ENCODE measurements around the gene IFNA6. TPM values are rescaled to one million over a fixed set of nuclear protein-coding genes. Genes with fewer than 3 reads are reported as not detected.

IFNA6 gene
- total RNA-seq, 1 donor from 2014 or later = not detected

DNA sequence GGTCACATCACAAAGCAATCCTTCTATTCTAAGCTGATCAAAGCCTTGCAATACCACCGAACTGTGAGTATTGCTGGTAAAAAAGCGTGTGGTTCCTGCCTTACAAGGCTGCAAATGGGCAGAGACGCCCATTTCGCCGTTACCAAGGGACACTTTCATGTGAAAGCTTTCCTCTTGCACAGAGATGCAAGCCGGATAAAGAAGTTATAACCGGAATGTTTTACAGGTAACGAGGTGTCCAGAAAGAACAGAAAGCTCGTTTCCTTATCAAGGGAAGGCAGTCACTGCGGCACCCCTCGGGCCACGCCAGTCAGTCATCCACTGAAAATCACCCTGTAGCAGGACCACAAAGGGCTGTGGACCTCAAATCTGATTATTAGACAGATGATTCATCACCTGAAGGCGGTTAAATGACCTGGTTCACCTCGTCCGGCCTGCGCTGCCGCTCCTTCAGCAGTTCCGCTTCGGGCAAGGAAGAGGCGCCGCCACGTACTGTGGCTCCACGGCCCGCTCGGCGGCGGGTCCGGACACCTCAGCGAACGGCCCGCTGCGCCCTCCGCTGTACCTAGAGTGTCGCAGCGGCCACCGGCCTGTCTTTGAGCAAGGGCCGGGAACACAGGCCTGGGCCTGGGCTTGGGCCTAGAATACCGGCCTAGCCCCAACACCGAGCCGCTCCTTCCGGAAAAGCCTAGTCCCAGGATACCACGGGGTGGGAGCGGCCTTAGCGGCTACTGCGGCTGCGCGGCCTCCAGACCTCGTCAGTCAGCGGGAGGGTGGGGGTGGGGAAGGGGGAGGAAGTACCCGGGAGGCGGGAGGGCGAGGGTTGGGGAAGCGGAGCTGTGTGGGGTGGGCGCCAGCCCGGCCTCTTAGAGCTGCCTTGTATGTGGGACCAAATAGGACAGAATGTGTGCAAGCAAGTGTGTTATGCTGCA lies 15.7 kb downstream of the IFNA6 start, which contains the start of gene KLHL9:
Gene KLHL9, minus strand, starts transcription at position 704 of the 932 bp plus-strand sequence. Its CDS starts 545 bp downstream, at position 159.
- intact Hi-C loops (cut with micrococcal nuclease) = no loop called here
- peak; percentile 100 for ATAC-seq

DNA sequence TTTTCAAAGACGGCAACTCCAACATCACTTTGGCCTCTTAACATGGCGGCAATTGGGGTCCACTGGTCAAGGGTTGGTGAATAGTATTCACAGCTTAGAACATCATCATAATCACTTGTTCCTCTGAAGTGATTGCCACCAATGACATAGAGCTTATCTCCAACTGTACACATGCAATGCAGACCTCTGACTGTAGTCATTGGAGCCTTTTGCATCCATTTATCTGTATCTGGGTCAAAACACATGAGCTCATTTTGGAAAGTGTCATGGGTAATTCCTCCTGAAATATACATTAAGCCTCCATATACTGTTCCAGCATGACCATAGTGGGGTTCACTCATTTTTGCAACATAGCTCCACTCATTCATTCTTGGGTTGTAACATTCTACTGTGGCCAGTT lies 17.5 kb downstream of the IFNA6 start:
- intact Hi-C loops (cut with micrococcal nuclease) = no loop called here
- DNase-seq (no peak), ATAC-seq (no peak)

More for the DNA sequence above, 15.7 kb downstream of the IFNA6 start, which contains the start of gene KLHL9:
- peak; percentile 96 for DNase-seq

DNA sequence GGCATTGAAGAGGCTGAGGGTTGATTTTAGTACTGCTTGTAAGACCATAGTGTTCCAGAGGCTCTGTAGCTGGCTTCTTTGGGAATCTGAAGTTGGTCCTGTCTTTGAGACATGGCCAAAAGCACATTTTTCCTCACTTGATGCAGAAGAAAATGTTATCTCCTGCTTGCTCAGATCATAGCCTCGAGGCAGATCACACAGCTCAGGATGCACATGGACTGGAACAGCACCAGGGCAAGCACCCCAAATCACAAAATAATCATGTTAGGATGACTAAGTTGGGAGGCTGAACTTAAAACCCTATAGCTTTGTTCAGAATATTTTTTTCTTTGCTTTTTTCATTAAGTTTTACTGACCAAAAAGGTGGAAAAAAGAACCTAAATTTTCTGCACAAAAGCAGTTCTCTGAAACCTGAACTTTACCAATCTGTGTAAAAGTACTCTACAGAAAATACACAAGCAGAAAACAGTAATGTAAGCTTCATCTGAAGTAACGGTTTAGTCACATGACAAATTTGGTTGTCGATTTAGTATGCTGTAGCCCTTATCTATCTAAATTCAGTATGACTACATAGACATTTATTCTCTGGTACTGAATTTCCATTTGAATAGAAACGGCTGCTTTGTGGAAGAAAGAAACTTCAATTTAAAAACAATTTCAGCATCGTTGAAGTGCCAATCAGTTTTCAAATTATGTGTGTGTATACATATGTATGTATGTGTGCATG lies 18.8 kb downstream of the IFNA6 start:
- no peak for ATAC-seq
- intact Hi-C loops (cut with micrococcal nuclease) = no loop called here
- DNase-seq = no peak

DNA sequence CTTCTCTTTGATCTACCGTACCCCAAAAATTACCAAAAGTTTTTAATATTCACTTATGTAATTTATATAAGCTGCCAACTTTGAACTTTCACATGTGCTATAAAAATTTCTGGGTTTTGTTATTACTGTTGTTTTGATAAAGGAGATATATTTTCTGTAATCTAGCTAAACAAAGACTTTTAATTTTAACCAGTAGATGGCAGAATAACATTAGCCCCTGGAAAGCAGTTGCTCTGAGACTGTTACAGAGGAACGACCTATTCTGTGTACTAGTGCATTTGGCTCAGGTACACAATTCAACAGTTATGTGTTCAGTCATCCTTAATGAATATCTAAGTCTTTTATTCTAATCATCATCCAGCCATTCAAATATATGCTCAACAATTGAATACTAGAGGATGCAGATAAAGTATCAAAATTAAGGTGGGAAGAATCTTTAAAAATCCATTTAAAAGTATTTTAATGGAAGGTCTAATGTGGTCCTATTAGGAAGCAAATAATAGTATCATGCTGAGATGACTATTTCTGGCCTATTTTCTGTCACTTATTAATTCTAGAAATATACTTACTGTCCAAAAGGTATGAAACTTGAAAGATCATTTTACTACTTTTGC lies 24.1 kb downstream of the IFNA6 start:
- intact Hi-C loops (cut with micrococcal nuclease) = loop anchor here (5.0 kb wide), 1 partner anchor 71 kb away; no protein-coding TSS in a partner anchor
- ATAC-seq = peak; percentile 77

DNA sequence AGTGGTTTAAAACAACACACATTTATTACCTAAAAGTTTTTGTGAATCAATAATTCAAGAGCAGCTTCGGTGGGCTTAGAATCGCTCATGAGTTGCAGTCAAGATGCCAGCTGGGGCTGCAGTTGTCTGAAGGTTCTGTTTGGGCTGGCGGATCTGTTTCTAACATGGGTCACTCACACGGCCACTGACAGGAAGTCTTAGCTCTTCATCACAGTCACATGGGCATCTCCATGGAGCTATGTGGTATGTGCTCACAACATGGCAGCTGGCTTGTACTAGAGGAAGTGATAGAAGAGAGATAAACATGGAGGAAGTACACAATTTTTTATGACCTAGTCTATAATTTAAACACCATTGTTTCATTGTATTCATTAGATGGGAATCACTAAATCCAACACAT lies 26.6 kb downstream of the IFNA6 start:
- ATAC-seq = no peak
- DNase-seq = no peak
- intact Hi-C loops (cut with micrococcal nuclease) = no loop called here

More for the DNA sequence above, 24.1 kb downstream of the IFNA6 start:
- no peak for DNase-seq

DNA sequence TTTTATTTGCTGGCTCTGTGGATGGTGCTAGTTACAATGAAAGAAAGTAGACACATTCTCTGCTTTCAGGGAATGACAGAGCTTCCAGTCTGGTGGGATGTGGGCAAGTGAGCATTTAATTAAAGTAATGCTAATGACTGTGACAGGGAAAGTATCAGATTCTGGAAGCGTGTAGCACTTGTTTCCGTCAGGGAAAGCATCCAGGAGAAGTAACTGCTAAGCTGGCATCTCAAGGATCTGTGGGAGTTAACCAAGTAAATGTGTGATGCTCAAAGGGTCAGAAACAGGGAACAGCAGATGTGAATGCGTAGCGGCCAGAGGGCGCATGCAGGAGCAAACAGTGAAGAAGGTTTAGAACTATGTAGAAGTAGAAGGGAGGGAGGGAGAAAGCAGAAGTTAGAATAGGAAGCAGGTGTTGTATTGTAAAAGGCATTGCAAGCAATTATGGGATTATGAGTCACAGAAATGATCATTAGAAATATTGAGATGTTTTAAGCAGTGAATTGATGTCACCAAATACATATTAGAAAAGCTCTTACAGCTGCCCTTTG lies 27.7 kb downstream of the IFNA6 start:
- DNase-seq = no peak
- no peak for ATAC-seq
- intact Hi-C loops (cut with micrococcal nuclease) = no loop called here

DNA sequence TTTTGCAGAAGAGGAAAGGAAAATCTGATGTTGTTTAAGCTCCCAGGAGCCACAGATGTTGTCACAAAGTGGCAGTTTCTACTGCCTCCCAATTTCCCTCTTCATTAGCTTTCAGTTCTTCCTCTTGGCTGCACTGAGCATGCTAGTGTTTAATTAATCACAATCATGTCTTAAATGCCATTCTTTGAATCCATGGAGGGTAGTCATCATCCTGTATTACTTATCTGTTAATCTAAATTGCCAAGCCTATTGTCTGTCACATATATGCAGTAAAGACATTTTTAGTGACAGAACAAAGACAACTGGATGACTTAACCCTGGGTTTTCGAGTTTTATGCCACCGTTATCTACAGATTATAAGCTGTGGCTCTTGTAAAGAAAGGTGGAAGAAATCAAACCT lies 30.2 kb downstream of the IFNA6 start:
- DNase-seq (no peak), ATAC-seq (no peak)
- intact Hi-C loops (cut with micrococcal nuclease) = no loop called here

DNA sequence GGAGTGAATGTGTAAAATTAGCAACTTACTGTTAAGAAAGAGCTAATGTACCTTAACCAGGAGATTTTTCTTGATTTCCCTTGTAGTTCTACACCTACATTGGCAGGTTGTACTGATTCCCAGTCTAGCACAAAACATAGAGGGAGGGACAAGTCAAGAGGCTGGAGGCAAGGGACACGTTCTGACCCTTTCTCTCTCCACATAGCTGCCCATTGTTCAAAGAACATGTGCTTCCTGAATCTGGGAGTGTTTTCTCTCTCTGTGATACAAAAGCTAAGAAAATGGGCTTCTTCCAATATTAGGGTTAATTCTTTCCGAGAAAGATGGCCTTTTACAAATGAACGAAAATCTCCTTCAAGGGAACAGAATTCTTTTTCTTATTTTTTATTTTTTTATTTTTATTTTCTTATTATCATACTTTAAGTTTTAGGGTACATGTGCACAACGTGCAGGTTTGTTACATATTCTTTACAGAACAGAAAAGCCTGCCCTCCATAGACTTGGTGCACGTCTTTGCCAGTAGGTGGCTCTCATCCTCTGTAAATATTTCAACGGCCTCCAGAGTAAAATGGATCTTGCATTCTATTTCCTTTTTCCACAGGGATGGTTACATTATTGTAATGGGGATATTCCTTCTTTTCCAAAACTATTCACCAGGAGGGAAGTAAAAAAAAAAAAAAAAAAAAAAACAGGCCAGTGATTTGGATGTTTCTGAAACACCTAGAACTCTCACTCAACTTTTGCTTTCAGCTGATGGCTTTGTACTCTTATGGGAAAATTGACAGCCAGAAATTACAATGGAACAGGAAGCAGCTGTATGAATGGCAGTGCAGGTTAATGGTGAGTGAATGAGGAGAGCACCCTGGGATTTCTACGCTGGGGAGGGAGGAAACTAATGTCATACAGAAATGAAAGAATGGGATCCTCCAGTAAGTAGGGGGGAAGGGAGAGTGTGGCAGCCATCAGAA lies 32.4 kb downstream of the IFNA6 start:
- ATAC-seq (peak; percentile 64), DNase-seq (peak; percentile 21)
- intact Hi-C loops (cut with micrococcal nuclease) = loop anchor here (5.0 kb wide), 1 partner anchor 469 kb away; no protein-coding TSS in a partner anchor

DNA sequence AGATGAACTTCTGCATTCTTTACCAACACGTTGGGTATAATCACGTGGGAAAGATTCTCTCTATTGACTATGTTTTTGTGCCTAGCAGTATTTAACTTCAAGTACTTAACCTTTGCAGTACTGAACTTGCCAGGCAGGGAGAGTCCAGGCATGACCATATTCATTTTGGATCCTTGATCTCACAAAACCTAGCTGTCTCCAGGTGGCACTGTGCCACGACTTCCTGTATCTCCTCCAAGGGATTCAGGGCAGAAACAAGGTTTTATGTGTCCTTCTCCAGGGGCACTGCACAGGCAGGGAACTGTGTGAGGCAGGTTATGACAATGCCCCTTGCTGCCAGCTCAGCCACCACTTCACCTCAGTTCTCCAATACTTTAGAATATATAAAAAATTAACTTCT lies 33.8 kb downstream of the IFNA6 start:
- intact Hi-C loops (cut with micrococcal nuclease) = loop anchor here (5.0 kb wide), 1 partner anchor 470 kb away; no protein-coding TSS in a partner anchor
- DNase-seq = peak; percentile 27
- no peak for ATAC-seq

DNA sequence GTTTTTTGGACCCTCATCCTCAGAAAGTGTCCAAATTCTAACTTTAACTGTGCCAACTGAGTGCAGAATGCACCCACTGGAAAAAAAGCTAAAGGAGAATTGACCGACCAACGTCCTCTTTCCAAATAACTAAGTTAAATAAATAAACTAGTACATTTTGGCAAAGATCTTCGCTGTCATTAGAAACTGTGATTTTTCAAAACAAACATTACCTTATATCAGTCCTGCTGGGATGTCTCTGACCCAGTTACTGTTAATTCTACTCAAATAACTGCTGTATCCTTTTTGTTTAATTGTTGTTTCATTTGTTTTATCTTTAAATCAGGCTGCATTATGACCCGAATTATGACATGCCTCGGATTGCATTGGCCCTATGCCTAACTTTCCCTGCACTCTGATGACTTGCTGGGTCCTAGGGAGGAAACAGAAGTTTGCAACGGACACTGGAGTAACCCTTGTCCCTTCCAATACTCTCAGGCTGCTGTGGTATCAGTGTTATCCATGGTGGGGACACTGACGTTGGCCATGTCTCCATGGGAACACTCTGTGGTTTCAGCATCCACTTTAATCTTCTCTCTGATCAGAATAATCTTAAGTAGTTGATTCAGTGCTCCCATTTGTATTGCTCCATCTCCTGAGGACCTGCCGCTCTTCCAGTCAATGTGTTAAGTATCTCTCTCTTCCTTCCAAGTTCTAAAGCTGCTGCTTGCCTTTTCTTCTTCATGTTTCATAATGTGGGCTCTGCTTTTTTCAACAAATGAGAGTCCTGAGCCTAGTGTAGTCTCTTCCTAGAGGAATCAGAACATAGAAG lies 34.5 kb downstream of the IFNA6 start:
- no peak for DNase-seq

DNA sequence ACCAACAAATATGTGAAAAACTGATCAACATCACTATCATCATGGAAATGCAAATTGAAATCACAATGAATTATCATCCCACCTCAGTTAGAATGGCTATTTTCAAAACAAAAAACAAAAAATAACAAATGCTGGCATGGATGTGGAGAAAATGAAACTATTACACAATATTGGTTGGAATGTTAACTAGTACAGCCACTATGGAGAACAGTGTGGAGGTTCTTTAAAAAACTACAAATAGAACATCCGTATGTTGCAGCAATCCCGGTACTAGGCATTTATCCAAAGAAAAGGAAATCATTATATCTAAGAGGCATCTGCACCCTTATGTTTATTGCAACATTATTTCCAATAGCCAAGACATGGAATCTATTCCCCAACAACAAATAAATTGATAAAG lies 36.5 kb downstream of the IFNA6 start:
- intact Hi-C loops (cut with micrococcal nuclease) = no loop called here
- no peak for DNase-seq
- ATAC-seq = no peak

More for the DNA sequence above, 34.5 kb downstream of the IFNA6 start:
- intact Hi-C loops (cut with micrococcal nuclease) = loop anchor here (5.0 kb wide), 1 partner anchor 471 kb away; no protein-coding TSS in a partner anchor
- no peak for ATAC-seq

DNA sequence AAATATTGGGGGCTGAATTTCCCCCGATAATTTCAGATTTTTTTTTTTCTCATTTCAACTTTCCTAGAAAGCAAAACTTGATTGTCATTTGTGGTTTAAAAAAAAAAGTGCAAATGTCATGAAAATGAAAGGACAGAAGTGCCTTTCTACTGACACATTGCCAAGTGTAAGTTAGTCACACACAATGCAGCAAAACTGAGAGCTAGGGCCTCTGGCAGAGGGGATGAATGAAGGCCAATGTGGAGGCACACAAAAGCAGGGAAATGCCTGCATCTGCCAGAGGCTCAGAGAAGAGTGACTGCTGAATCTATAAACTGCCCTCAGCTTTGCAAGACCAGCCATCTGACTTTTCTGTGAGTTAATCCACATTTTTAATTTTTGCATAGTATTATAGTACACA lies 38.8 kb downstream of the IFNA6 start:
- intact Hi-C loops (cut with micrococcal nuclease) = no loop called here
- DNase-seq (no peak), ATAC-seq (no peak)

DNA sequence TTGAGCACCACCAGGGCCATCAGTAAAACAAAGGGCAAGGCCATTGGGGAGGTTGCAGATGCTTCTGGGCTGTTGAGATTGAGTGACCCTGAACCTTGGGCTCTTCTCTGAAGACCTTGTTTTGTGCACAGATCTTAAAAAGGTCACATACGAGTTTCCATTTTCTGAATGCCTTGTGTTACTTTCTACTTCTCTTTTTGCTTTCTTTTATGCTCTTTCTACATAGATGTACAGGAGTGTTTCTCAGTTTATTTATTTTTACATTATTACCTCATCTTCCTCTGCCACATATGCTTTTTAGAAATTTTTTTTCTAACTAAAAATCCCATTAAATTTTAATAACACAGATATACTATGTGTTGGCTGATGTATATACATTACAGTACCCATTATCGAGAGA lies 45.5 kb downstream of the IFNA6 start, which contains the start of gene IFNA5:
Gene IFNA5, minus strand, starts transcription at position 101 of the 400 bp plus-strand sequence. Its CDS starts 57 bp downstream, at position 44.
- DNase-seq (no peak), ATAC-seq (no peak)
- intact Hi-C loops (cut with micrococcal nuclease) = no loop called here

Data from left ventricle myocardium superior (tissue), 1 donor.